RWPE1 (cell line): ENCODE measurements around the gene FAM171A2.

ENCODE experiments used
- CTCF ChIA-PET: fragments of 350-600 bp; sonication (Branson Sonifier 250); formaldehyde crosslinking; extraction: SDS; loops from one replicate; lab custom pipeline; 2021; lab: Yijun Ruan, JAX
- POLR2A ChIA-PET: fragments of 400-600 bp; formaldehyde crosslinking; extraction: SDS; loops from one replicate; lab custom pipeline; 2020; ENCODE audit warnings: antibody characterized with exemption; ENCODE audit not compliant: low non-redundant PET; lab: Yijun Ruan, JAX
- DNase-seq: peaks from one replicate; pipeline ENCODE4 v3.0.0; 2012; ENCODE audit warnings: low spot score
- H3K27ac ChIP-seq: fragments of 450-650 bp; 2 replicates; pipeline ENCODE4 v1.5.1; 2017
- CTCF ChIP-seq: fragments of 450-650 bp; conservative IDR thresholded peaks from 2 replicates; pipeline ENCODE4 v1.5.1; 2017; ENCODE audit warnings: low read depth, mild to moderate bottlenecking

FAM171A2 gene

GRCh38 chr17:44363613-44364159 is at the start of gene FAM171A2:
Gene FAM171A2 (minus strand): TSS chr17:44363853. CDS start chr17:44363714, 139 bp downstream.
- POLR2A ChIA-PET, result no interaction called here
- peak within 1 kb of the TSS; percentile 38 for H3K27ac ChIP-seq
- CTCF ChIA-PET, result interaction anchor here (0.6 to 1.9 kb wide), 14 partner anchors 8 to 417 kb away, joined by 3 to 19 read pairs (median 4); no protein-coding TSS in a partner anchor
- DNase-seq, result peak; percentile 56
- TF ChIP-seq CTCF, result peak; percentile 94

DNA sequence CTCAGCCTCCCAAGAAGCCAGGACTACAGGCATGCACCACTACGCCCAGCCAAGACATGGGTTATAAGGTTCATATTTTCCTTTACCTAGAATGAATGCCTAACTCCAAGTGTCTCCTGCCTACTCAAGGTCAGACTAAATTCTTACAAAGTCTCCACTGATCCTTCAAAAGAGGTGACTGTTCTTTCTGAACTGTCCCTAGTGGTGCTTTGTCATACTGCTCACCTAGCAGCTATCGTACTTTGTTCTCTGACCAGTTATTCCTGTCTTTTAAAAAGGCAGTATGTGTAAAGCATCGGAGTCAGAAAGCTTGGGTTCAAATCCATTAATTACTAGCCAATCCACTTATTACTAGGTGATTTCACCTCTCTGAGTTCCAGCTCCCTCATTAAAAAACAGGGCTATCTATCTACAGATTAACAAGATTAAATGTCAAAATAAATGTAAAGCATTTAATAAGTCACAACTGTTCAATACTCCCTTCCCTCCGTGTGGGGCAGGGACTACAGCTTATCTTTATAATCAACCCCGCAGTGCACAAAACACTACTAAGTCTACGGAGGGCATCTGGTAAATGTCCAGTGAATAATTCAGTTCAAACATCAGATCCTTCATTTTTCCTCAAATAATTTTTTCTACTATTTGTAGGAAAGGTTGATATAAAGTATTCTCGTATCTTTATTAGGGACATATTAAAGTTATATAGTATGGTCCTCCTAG is 45.8 kb upstream of the FAM171A2 start:
- TF ChIP-seq CTCF, result no peak
- DNase-seq, result no peak
- ChIA-PET POLR2A (no interaction called here), CTCF (interaction anchor here (0.6 to 0.7 kb wide), 2 partner anchors 57 to 274 kb away, joined by 3 to 5 read pairs; no protein-coding TSS in a partner anchor)
- H3K27ac ChIP-seq, result no peak overlapping the region

GRCh38 chr17:44408786-44409185 is 45.1 kb upstream of the FAM171A2 start:
- ChIA-PET CTCF (no interaction called here), POLR2A (no interaction called here)
- DNase-seq, result no peak
- no peak overlapping the region for H3K27ac ChIP-seq
- TF ChIP-seq CTCF, result no peak

- ChIA-PET CTCF (interaction anchor here (0.6 kb wide), 1 partner anchor 454 kb away, joined by 3 read pairs; no protein-coding TSS in a partner anchor), POLR2A (interaction anchor here (0.6 kb wide), 1 partner anchor 141 kb away, joined by 3 read pairs; no protein-coding TSS in a partner anchor)
- TF ChIP-seq CTCF, result no peak
- H3K27ac ChIP-seq, result no peak overlapping the region
- DNase-seq, result no peak
Observed at GRCh38 chr17:44402564-44403172, 39.0 kb upstream of the FAM171A2 start.

DNA sequence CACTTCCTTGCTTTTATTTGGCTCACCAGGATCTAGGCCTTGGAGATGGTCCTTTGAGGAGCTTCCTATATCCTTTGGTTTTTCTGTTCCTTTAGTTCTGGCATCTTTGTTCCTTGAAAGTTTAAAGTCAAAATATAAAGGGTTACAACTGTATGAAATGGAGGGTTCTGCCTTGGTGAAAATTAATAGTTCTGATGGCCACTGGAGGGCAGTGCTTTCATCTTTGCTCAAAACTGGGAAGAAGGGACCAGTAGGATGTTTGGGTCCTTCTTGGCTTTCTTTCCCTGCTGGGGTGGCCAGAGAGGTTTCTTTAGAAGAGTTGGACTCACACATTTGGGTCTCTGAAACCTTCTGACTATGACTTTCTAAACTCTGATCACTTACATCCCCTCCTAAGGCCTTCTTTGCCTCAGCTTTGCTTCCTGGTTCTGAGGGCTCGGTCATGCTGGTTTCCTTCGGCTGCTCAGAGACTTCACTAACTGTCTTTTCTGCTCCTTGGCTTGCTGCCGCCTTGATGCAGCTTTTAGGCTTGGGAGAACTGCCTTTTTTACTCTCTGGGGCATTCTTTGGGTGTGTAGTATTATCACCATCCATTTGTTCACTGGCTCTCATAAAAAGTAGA is 36.7 kb upstream of the FAM171A2 start:
- no peak overlapping the region for H3K27ac ChIP-seq
- ChIA-PET POLR2A (no interaction called here), CTCF (interaction anchor here (0.6 to 0.8 kb wide), 3 partner anchors 17 to 367 kb away, joined by 3 to 5 read pairs (median 3); no protein-coding TSS in a partner anchor)
- peak; percentile 59 for TF ChIP-seq CTCF
- peak; percentile 20 for DNase-seq
